HepG2 (cell line): ENCODE measurements around the gene MAN1A1. TPM values are rescaled to one million over a fixed set of nuclear protein-coding genes. Genes with fewer than 3 reads are reported as not detected.
A peak's percentile ranks its signal among the peaks of the same experiment; 100 is the strongest.

Source experiments
- ATM ChIP-seq: fragments of 450-650 bp; IDR thresholded peaks from 2 replicates; pipeline ENCODE4 v1.7.1; 2017; ENCODE audit warnings: mild to moderate bottlenecking, borderline replicate concordance
- FOXP4 ChIP-seq: sonication (generic); formaldehyde crosslinking; IDR thresholded peaks from 2 replicates; pipeline ENCODE4 v1.4.0; 2020; ENCODE audit warnings: missing genetic modification reagents
- HNRNPL ChIP-seq: fragments of 200-400 bp; formaldehyde crosslinking; IDR thresholded peaks from 2 replicates; pipeline ENCODE4 v1.6.1; 2017; ENCODE audit warnings: mild to moderate bottlenecking, low read depth, low read length
- HOXA5 ChIP-seq: sonication (generic); formaldehyde crosslinking; IDR thresholded peaks from 2 replicates; pipeline ENCODE4 v1.4.0; 2020; ENCODE audit warnings: missing genetic modification reagents
- MAF1 ChIP-seq: sonication (generic); formaldehyde crosslinking; IDR thresholded peaks from 2 replicates; pipeline ENCODE4 v1.5.0; 2020; ENCODE audit warnings: missing genetic modification reagents, borderline replicate concordance
- MTA3 ChIP-seq: sonication (generic); formaldehyde crosslinking; IDR thresholded peaks from 2 replicates; pipeline ENCODE4 v1.4.0; 2020; ENCODE audit warnings: missing genetic modification reagents
- MYC ChIP-seq: sonication (generic); formaldehyde crosslinking; IDR thresholded peaks from 2 replicates; pipeline ENCODE4 v1.9.0; 2021; ENCODE audit warnings: missing genetic modification reagents, borderline replicate concordance
- NFYB ChIP-seq: sonication (generic); formaldehyde crosslinking; IDR thresholded peaks from 2 replicates; pipeline ENCODE4 v1.4.0; 2020; ENCODE audit warnings: missing genetic modification reagents
- NFYC ChIP-seq: IDR thresholded peaks from 2 replicates; pipeline ENCODE4 v1.6.1; 2016; ENCODE audit warnings: missing genetic modification reagents, missing compliant biosample characterization
- RARA ChIP-seq: IDR thresholded peaks from 2 replicates; pipeline ENCODE4 v1.6.1; 2016; ENCODE audit warnings: missing genetic modification reagents, missing compliant biosample characterization
- RERE ChIP-seq: IDR thresholded peaks from 2 replicates; pipeline ENCODE4 v1.6.1; 2016; ENCODE audit warnings: low read depth, missing genetic modification reagents, missing compliant biosample characterization
- SIX4 ChIP-seq: sonication (generic); formaldehyde crosslinking; IDR thresholded peaks from 2 replicates; pipeline ENCODE4 v1.4.0; 2020; ENCODE audit warnings: missing genetic modification reagents
- SNAPC2 ChIP-seq: sonication (generic); formaldehyde crosslinking; IDR thresholded peaks from 2 replicates; pipeline ENCODE4 v1.8.1; 2022; ENCODE audit warnings: mild to moderate bottlenecking, missing genetic modification reagents
- ZFP62 ChIP-seq: sonication (generic); formaldehyde crosslinking; IDR thresholded peaks from 2 replicates; pipeline ENCODE4 v1.4.0; 2020; ENCODE audit warnings: missing genetic modification reagents
- ZNF678 ChIP-seq: sonication (generic); formaldehyde crosslinking; IDR thresholded peaks from 2 replicates; pipeline ENCODE4 v1.4.0; 2020; ENCODE audit warnings: mild to moderate bottlenecking, missing genetic modification reagents
- ZNF761 ChIP-seq: sonication (generic); formaldehyde crosslinking; conservative IDR thresholded peaks from 2 replicates; pipeline ENCODE4 v1.4.0; 2020; ENCODE audit warnings: mild to moderate bottlenecking, missing genetic modification reagents
- ZNF841 ChIP-seq: sonication (generic); formaldehyde crosslinking; IDR thresholded peaks from 2 replicates; pipeline ENCODE4 v1.8.1; 2023; ENCODE audit warnings: missing genetic modification reagents, borderline replicate concordance
- ZNF883 ChIP-seq: sonication (generic); formaldehyde crosslinking; IDR thresholded peaks from 2 replicates; pipeline ENCODE4 v1.5.1; 2020; ENCODE audit warnings: mild to moderate bottlenecking, missing genetic modification reagents; ENCODE audit errors: not compliant biosample characterization
- polyA plus RNA-seq, 8 experiments: library from polyadenylated mRNA; depleted of rRNA in 3 of 8; stranded (reverse) in 7 of 8; unstranded in 1 of 8; fragments of >200 nt; fragmentation: Illumina TruSeq in 4 of 8; extraction: Trizol in 4 of 8; gene quantifications; 2 replicates each; pipeline versions ENCODE4 v1.2.1 to v1.2.3, GENCODE V29; 2011 to 2016; ENCODE audit warnings: low read depth in 4 of 8, missing spikeins in 1 of 8, mixed read lengths in 1 of 8; ENCODE audit not compliant: insufficient read depth in 1 of 8
- total RNA-seq, 5 experiments: library from RNA; depleted of rRNA; stranded (reverse); fragments of >200 nt; fragmentation: Illumina TruSeq; extraction: Trizol; gene quantifications; 2 replicates each; pipeline ENCODE4 v1.2.3, GENCODE V29; 2016; ENCODE audit warnings: low read depth in 1 of 5
- TF ChIP-seq, protein P1 (sequence below): sonication (generic); formaldehyde crosslinking; conservative IDR thresholded peaks from 2 replicates; pipeline ENCODE4 v1.8.0; 2022; ENCODE audit warnings: low read depth, missing genetic modification reagents
- TF ChIP-seq, protein P2 (sequence below): sonication (generic); formaldehyde crosslinking; conservative IDR thresholded peaks from 2 replicates; pipeline ENCODE4 v1.5.0; 2020; ENCODE audit warnings: missing genetic modification reagents

The MAN1A1 gene
- total and polyA plus RNA-seq, 2 of the 13 experiments (the other 11 are each of a cell fraction or from before 2014, with no cell fraction given), result 156 to 236 TPM

DNA sequence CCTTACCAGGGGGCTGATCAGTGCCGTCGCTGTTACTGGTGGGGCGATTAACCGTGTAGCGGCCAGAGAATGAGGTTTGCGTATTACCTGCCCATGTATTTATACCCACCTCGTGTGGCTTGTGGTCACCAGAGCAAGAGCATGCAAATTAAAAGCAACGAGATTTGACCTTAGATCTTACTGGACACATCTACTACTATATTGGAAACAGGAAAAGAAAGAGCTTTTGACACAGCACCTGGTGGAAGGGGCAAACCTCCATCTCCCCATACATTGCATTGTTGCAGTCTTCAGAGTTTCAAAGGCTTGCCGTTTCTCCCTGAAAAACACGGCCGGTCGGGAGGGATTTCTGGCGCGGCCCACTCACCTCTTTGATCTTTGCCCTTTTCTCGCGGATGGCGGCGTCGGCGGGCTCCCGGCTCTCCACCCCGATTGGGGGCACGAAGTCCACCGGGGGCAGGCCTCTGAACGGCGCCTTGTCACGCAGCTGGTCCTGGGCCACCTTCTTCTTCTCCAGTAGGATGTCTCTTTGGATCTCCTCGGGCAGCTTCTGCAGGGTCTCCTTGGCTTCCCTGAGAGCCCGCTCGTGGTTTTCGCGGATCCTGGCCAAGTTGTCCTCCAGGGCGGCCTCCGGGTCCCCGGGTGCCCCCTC lies 1.3 kb downstream of the MAN1A1 start (continued):
- TF ChIP-seq ZNF761 (CRISPR knock-in tag) (no peak), ATM (no peak), HOXA5 (no peak), RERE (CRISPR knock-in tag) (no peak), HNRNPL (peak; percentile 82; the same call in 1 of the 2 replicates), NFYB (CRISPR knock-in tag) (no peak; the same call in 1 of the 2 replicates), MAF1 (no peak; the same call in 1 of the 2 replicates), ZNF883 (CRISPR knock-in tag) (no peak), ZNF841 (CRISPR knock-in tag) (no peak), FOXP4 (CRISPR knock-in tag) (peak; percentile 60), MTA3 (no peak), NFYC (CRISPR knock-in tag) (no peak), SIX4 (CRISPR knock-in tag) (no peak), RARA (peak; percentile 65), ZNF678 (no peak), MYC (CRISPR knock-in tag) (peak; percentile 71; the same call in 1 of the 2 replicates), SNAPC2 (CRISPR knock-in tag) (peak; percentile 69; the same call in 1 of the 2 replicates), ZFP62 (CRISPR knock-in tag) (no peak)
- TF ChIP-seq, protein P1, sequence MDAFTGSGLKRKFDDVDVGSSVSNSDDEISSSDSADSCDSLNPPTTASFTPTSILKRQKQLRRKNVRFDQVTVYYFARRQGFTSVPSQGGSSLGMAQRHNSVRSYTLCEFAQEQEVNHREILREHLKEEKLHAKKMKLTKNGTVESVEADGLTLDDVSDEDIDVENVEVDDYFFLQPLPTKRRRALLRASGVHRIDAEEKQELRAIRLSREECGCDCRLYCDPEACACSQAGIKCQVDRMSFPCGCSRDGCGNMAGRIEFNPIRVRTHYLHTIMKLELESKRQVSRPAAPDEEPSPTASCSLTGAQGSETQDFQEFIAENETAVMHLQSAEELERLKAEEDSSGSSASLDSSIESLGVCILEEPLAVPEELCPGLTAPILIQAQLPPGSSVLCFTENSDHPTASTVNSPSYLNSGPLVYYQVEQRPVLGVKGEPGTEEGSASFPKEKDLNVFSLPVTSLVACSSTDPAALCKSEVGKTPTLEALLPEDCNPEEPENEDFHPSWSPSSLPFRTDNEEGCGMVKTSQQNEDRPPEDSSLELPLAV (CRISPR knock-in tag), result no peak
- TF ChIP-seq, protein P2, sequence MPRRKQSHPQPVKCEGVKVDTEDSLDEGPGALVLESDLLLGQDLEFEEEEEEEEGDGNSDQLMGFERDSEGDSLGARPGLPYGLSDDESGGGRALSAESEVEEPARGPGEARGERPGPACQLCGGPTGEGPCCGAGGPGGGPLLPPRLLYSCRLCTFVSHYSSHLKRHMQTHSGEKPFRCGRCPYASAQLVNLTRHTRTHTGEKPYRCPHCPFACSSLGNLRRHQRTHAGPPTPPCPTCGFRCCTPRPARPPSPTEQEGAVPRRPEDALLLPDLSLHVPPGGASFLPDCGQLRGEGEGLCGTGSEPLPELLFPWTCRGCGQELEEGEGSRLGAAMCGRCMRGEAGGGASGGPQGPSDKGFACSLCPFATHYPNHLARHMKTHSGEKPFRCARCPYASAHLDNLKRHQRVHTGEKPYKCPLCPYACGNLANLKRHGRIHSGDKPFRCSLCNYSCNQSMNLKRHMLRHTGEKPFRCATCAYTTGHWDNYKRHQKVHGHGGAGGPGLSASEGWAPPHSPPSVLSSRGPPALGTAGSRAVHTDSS (CRISPR knock-in tag), result no peak
